ENCODE data around the gene PES1.
"Not testable (repeated sequence)": the region's sequence is repeated elsewhere in the genome, so short reads cannot be mapped to it uniquely, and the experiment has no call there.

PES1 gene

GRCh38 chr22:30607300-30607930, 15.7 kb upstream of the PES1 start:
- no peak for DNase-seq

- peak; percentile 82 for DNase-seq
Observed at GRCh38 chr22:30606455-30607299, 15.0 kb upstream of the PES1 start, which contains the start of gene TCN2. Gene TCN2 (plus strand): TSS chr22:30607174. CDS start chr22:30607332, 158 bp downstream.

DNA sequence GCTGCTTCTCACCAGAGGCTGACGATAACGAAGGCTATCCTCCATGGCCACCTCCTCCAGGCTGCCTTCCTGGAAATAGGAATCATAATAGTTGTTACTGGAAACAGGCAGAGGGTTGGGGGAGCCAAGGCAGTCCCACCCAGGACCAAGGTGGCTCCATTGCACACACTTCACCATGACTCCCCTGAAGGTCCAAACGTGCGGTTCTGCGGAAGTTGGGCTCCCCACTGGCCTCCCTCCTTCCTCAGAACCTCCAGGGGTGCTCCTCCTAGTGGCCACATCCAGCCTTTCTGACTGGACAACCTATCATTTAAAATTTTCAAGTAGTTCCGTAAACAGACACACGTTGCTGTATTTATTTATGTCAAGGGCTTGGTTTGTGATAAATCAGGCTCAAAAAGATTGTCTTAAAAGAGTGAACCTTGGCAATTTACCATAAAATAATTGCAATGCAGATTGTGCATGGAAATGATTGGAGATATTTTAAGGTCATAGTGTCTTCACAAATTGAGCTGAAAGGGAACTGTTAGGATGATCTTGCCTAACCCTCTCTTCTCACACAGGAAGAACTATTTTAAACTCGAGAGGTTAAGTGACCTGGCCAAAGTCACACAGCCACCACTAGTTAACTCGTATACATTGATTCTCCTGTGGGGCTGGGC, 13.9 kb upstream of the PES1 start:
- no peak for DNase-seq

DNA sequence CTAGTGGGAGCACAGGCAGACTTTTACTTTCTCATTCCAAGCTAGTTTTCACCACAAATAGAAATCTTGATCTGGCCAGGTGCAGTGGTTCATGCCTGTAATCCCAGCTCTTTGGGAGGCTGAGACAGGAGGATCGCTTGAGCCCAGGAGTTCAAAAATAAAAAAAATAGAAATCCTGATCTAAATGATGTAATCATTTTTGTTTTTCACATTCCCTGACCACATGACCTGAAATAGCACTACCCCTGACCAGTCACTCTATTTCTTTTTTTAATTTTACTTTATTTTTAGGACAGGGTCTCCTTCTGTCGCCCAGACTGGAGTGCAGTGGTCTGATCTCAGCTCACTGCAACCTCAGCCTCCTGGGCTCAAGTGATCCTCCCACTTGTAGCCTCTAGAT, 13.0 kb upstream of the PES1 start:
- no peak for DNase-seq

DNA sequence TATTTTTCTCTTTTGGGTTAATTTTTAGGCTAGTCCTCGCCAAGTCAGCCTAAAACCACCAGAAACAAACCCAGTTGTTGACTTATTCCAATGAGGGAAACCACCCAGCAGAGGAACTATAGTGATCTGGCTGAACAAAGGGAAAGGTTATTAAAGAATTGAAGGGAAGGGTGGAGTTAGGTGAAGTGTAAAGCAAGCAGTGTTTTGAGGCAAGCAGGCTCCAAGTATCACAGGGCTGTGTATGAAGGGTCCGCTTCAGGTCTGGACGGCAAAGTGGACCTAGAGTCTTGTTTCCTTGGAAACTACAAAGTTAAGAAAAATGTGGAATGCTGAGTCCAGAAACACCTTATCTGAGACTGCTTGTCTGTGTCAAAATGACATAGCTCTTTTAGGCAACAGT, 12.1 kb upstream of the PES1 start:
- DNase-seq: no peak

DNA sequence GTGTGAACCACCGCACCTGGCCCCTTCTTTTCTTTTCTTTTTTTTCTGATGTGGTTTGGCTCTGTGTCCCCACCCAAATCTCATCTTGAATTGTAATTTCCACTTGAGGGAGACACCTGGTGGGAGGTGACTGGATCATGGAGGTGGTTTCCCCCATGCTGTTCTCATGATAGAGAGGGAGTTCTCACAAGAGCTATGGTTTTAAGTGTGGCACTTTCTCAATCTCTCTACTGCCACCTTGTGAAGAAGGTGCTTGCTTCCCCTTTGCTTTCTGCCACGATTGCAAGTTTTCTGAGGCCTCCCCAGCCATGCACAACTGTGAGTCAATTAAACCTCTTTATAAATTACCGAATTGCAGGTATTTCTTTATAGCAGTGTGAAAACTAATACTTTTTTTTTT, 10.3 kb upstream of the PES1 start:
- no peak for DNase-seq

DNA sequence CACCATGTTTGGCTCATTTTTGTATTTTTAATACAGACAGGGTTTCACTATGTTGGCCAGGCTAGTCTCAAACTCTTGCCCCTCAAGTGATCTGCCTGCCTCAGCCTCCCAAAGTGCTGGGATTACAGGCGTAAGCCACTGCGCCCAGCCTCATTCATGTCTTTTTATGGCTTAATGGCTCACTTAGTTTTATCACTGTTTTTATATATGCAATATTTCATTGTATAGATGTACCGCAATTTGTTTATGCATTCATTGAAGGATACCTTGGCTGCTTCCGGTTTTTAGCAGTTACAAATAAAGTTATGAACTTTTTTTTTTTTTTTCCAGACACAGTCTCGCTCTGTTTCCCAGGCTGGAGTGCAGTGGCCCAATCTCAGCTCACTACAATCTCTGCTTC, 9.8 kb upstream of the PES1 start:
- DNase-seq: no peak

DNA sequence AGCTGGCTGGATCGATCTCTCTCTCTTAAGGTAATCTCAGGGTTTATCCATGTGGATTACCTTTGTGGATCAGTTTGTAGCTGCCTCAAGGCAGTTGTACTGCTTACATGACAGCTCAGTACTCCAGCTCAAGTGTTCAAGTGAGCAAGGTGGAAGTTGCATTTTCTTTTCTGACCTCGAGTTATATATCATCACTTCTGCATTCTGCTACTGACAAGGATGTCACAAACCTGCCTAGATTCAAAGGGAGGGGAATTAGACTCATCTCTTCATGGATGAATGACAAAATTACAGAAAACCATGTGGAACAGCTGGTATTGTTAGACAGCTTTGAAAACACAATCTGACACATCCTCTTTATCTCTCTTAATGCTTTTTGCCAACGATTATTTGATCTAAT, 9.2 kb upstream of the PES1 start:
- DNase-seq: no peak

GRCh38 chr22:30598986-30599385, 7.3 kb upstream of the PES1 start:
- no peak for DNase-seq

DNA sequence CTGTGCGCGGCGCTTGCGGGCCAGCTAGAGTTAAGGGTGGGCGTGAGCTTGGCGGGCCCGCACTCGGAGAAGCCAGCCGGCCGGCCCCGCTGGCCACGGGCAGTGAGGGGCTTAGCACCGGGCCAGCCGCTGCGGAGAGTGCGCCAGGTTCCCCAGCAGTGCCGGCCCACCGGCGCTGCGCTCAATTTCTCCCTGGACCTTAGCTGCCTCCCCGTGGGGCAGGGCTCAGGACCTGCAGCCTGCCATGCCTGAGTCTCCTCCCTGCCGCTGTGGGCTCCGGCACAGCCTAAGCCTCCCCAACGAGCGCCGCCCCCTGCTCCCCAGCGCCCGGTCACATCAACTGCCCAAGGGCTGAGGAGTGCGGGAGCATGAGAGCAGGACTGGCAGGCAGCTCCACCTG, 5.2 kb upstream of the PES1 start:
- DNase-seq: no peak

DNA sequence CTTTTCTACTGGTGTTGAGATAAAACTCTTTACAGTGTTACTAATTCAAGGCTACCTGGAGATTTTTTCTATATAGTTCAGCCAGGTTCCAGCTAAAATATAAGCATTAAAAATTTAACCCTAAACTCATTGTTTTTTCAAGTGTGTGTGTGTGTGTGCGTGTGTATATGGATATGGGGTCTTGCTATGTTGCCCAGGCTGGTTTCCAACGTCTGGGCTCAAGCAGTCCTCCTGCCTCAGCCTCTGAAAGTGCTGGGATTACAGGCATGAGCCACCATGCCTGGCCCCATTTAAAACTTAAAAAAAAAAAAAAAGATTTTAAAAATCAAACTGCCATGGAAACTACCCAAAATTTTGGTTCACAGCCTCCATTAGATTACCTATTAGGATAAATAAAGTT, 4.5 kb upstream of the PES1 start:
- DNase-seq: no peak

DNA sequence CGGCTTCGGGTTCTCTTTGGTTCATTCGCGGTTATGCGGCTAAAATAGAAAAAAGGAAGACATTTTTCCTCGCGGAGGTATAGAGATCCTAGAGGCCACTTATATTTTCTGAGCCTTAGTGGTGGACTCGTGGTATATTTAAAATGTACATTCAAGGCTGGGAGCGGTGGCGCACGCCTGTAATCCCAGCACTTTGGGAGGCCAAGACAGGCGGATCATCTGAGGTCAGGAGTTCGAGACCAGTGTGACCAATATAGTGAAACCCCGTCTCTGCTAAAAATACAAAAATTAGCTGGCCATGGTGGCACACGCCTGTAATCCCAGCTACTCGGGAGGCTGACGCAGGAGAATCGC, 627 bp upstream of the PES1 start:
- not testable (repeated sequence) for DNase-seq

- no peak for DNase-seq
Observed at GRCh38 chr22:30591191-30591587, 521 bp downstream of the PES1 start.

DNA sequence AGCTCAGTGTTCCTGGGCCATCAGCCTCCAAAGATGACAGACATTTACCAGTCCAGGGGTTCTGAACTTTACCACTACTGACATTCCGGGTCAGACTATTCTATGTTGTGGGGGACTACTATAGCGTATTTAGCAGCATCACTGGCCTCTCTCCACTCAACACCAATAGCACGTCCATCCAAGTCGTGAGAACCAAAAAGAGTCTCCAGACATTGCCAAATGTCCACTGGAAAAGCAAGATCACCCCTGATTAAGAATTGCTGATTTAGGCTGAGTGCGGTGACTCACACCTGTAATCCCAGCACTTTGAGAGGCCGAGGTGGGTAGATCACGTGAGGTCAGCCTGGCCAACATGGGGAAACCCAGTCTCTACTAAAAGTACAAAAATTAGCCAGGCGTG, 5.3 kb downstream of the PES1 start:
- DNase-seq: no peak

DNA sequence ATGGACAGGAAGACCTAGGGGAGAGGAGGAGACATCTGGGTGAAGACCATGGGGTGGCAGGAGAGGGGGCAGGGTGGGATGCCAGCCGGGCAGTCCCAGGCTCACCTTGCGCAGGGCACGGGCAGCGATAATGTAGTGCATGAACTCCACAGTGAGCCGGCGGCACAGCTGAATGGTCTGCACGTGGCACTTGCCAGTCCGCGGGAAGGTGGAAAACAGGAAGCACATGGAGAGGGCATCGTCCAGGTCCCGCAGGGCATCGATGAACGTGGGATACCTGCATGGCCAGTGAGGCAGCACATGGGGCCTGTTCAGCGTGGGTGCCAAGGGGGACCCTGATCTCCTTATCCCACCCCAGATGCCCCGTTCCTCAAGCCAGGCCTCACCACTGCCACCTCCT, 7.3 kb downstream of the PES1 start:
- DNase-seq: no peak

GRCh38 chr22:30582788-30583545, 8.7 kb downstream of the PES1 start:
- no peak for DNase-seq

GRCh38 chr22:30582051-30582450, 9.7 kb downstream of the PES1 start:
- no peak for DNase-seq

DNA sequence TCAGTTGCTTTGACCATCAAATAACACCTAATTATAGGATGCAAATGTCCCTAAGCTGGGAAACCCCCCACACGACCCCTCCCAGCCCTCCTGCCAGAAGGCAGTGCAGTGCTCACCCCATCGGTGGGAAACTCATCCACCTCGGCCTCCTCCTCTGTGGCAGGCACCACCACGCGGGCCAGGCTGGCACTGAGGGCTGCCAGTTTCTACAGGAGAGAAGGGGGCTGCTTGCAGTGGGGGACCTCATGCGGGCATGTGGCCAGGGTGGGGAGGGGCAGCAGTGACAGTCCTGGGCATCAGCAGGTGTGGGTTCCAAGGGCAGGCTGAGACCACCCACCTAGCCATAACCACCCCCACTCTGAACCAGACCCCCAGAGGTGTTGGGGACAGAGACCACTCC, 10.8 kb downstream of the PES1 start:
- no peak for DNase-seq

GRCh38 chr22:30578481-30578880, 13.2 kb downstream of the PES1 start:
- no peak for DNase-seq

DNA sequence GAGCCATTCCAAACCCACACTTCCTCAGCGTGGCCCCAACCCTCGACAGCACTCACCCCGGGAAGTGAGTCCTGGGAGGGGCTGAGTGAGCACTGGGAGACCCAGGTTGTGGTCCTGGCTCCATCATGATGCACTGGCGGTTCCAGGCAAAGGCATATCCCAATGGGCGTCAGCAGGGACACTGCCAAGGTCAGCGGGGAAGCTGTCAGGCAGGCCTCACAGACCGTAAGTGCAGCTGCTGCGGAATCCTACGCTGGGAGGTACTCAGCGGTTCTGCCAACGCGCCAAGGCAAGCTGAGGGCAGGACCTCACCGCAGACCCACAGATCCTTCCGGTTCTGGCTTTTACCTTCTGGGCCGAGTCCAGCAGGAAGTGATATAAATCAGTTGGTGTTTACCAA, 15.9 kb downstream of the PES1 start:
- DNase-seq: no peak

- peak; percentile 62 for DNase-seq
Observed at GRCh38 chr22:30574997-30575671, 16.6 kb downstream of the PES1 start.

GRCh38 chr22:30574095-30574981, 17.4 kb downstream of the PES1 start, which contains the start of gene GAL3ST1:
Gene GAL3ST1 (minus strand): TSS chr22:30574665. CDS start chr22:30557392, 17,273 bp downstream.
- DNase-seq: peak; percentile 64
